NCI-H1092 (cell line): ENCODE data around the gene RNF167.

ENCODE experiments used
- DNase-seq: peaks from one replicate; lab custom pipeline; 2025; lab: John Stamatoyannopoulos, UW

The RNF167 gene

GRCh38 chr17:4980644-4981216 is 40.7 kb downstream of the RNF167 start:
- no peak for DNase-seq

- no peak for DNase-seq
These were observed 42.2 kb downstream of the RNF167 start for GRCh38 chr17:4982305-4982704.

- no peak for DNase-seq
These were observed 46.3 kb downstream of the RNF167 start for GRCh38 chr17:4986403-4986802.

- DNase-seq: peak; percentile 32
These were observed 47.1 kb downstream of the RNF167 start, which contains the start of gene CAMTA2 for GRCh38 chr17:4986951-4987766. TSS of gene CAMTA2 (minus strand) at chr17:4987675. CDS start at chr17:4986222, 1,453 bp downstream.

- no peak for DNase-seq
These were observed 47.9 kb downstream of the RNF167 start for GRCh38 chr17:4987767-4988567.

DNA sequence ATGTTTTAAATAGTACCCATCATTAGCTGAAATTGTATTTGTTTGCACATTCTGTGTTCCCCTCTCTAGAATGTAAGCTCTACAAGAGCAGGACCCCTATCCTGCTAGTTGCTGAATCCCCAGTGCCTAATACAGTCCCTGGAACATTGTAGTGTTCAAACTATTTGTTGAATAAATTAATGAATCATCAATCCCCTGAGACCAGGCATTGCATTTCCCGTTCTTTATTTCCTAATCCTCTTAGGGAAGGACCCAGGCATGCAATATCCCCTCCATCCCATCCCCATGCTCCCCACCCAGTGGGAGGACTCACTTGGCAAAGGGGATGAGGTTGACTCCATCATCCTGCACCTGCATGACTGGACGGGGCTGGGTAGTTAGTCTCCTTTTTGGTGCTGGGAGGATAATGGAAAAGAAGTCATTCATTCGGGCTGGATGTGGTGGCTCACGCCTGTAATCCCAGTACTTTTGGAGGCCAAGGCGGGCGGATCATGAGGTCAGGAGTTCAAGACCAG is 54.1 kb downstream of the RNF167 start:
- no peak for DNase-seq
